ENCODE measurements around the gene AGAP2. TPM values are rescaled to one million over a fixed set of nuclear protein-coding genes. Genes with fewer than 3 reads are reported as not detected.
"Not testable (repeated sequence)": the region's sequence is repeated elsewhere in the genome, so short reads cannot be mapped to it uniquely, and the experiment has no call there.

The AGAP2 gene
- total RNA-seq, 2 experiments from 2014 or later = 21.0 to 21.2 TPM

DNA sequence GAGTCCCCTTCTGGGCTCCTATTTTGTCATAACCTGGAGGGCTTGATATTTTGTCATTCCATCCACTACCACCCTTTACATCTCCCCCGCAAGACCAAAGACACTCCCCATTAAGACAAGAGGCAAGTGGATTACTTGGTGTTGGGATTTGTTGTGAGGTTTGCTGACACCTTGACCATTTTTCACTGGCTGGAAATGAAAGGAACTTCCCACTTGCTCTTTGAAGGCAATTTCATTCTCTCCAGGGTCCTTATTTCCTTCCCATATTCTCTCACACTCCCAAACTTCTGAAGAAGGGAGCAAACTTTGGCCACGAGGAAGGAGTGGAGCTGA lies 14.9 kb downstream of the AGAP2 start:
- intact Hi-C loops (cut with DNase I, micrococcal nuclease) = no loop called here
- ATAC-seq (ENCODE audit: poor library complexity) = no peak
- DNase-seq = no peak
- no peak overlapping the region for H3K27ac ChIP-seq (ENCODE audit: low read depth in 1 of 2, low read length in 2 of 2)
- peaks cover 51% of the 10 kb centered on the region for H3K36me3 ChIP-seq (ENCODE audit: insufficient read depth, low read length)
- peaks cover 0 to 12% of the 10 kb centered on the region in 2 experiments for H3K9me3 ChIP-seq (ENCODE audit: control insufficient read depth in 1 of 2, insufficient read depth in 1 of 2, low read length in 2 of 2)
- peaks cover 27% of the 10 kb centered on the region for H3K4me1 Mint-ChIP-seq (ENCODE audit: low read depth)
- H3K4me1 ChIP-seq (ENCODE audit: insufficient read depth, low read length) = peaks cover 10% of the 10 kb centered on the region
- no peaks in the 10 kb centered on the region for H3K27me3 ChIP-seq (ENCODE audit: control insufficient read depth in 1 of 2, insufficient read depth in 2 of 2, low read length in 2 of 2)
- TF ChIP-seq, protein P1, sequence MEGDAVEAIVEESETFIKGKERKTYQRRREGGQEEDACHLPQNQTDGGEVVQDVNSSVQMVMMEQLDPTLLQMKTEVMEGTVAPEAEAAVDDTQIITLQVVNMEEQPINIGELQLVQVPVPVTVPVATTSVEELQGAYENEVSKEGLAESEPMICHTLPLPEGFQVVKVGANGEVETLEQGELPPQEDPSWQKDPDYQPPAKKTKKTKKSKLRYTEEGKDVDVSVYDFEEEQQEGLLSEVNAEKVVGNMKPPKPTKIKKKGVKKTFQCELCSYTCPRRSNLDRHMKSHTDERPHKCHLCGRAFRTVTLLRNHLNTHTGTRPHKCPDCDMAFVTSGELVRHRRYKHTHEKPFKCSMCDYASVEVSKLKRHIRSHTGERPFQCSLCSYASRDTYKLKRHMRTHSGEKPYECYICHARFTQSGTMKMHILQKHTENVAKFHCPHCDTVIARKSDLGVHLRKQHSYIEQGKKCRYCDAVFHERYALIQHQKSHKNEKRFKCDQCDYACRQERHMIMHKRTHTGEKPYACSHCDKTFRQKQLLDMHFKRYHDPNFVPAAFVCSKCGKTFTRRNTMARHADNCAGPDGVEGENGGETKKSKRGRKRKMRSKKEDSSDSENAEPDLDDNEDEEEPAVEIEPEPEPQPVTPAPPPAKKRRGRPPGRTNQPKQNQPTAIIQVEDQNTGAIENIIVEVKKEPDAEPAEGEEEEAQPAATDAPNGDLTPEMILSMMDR (IDR thresholded peaks at IDR 0.05) = no peak
- CTCF ChIA-PET = no interaction called here
- H3K27ac Mint-ChIP-seq = peak overlapping the region; percentile 67
- no peaks in the 10 kb centered on the region for H3K27me3 Mint-ChIP-seq
- H3K36me3 Mint-ChIP-seq (ENCODE audit: low read depth) = peaks cover 69% of the 10 kb centered on the region
- H3K9me3 Mint-ChIP-seq = no peaks in the 10 kb centered on the region
- H3K4me3 ChIP-seq (ENCODE audit: low read length) = no peak overlapping the region
- no peak overlapping the region for H3K4me3 Mint-ChIP-seq
- POLR2A ChIA-PET = interaction anchor here (1.5 kb wide), 1 partner anchor 18 kb away, joined by 10 read pairs; no protein-coding TSS in a partner anchor

DNA sequence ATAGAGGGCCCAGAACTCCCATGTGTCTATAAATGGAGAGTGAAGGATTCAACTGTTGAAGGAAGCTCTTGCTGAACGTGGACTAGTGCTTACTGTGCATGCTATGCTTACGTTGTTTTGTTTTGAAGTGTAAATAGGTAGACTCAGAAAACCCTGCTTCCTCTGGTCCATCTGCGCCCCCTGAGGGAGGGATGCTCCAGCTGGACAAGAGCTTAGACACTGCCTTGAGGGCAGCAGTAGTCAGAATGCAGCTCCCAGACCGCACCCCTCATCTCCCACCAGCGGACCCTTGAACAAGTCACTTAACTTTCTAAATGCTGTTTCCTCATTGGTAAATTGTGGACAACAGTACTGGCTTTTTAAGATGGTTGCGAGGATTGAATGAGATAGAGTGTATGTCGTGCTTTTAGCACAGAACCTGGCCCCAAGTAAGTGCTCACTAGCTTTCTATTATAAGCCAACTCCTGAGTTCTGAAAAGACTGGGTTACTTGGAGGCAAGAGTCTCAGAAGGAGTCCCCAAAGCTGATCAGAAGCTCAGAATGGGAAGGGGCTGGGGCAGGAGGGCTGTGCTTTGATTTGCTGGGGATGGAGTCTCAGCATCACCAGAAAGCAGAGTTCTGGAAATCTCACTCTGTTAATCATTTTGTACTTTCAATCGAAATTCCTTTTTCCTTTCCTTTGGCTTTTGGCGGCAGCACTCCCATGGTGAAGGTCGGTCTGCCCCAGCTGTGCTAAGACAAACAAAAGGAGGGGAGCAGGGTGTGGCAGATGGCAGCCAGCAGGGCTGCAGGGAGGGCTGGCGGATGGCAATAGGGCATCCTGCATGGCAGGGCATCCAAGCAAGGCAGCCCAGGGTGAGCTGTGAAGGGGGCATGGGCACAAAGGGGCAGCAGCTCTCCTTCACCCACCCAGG lies 15.6 kb downstream of the AGAP2 start:
- H3K27ac ChIP-seq (ENCODE audit: low read depth in 1 of 2, low read length in 2 of 2) = peak overlapping the region in 1 of 2 donors; percentile 4
- POLR2A ChIA-PET = interaction anchor here (1.3 kb wide), 1 partner anchor 18 kb away, joined by 4 read pairs; no protein-coding TSS in a partner anchor
- Mint-ChIP-seq H3K4me3 (no peak overlapping the region), H3K4me1 (ENCODE audit: low read depth) (peaks cover 27% of the 10 kb centered on the region), H3K9me3 (no peaks in the 10 kb centered on the region), H3K27ac (peak overlapping the region; percentile 67), H3K27me3 (no peaks in the 10 kb centered on the region), H3K36me3 (ENCODE audit: low read depth) (peaks cover 69% of the 10 kb centered on the region)
- peaks cover 51% of the 10 kb centered on the region for H3K36me3 ChIP-seq (ENCODE audit: insufficient read depth, low read length)
- intact Hi-C loops (cut with DNase I, micrococcal nuclease) = no loop called here
- H3K4me1 ChIP-seq (ENCODE audit: insufficient read depth, low read length) = peaks cover 10% of the 10 kb centered on the region
- H3K4me3 ChIP-seq (ENCODE audit: low read length) = no peak overlapping the region
- CTCF ChIA-PET = interaction anchor here (0.7 kb wide), 1 partner anchor 15 kb away, joined by 3 read pairs; no protein-coding TSS in a partner anchor
- DNase-seq (peak in 1 of 14 experiments; percentile 13), ATAC-seq (ENCODE audit: poor library complexity) (no peak)
- H3K9me3 ChIP-seq (ENCODE audit: control insufficient read depth in 1 of 2, insufficient read depth in 1 of 2, low read length in 2 of 2) = peaks cover 0 to 12% of the 10 kb centered on the region in 2 experiments
- TF ChIP-seq, protein P1 (IDR thresholded peaks at IDR 0.05) = no peak
- no peaks in the 10 kb centered on the region for H3K27me3 ChIP-seq (ENCODE audit: control insufficient read depth in 1 of 2, insufficient read depth in 2 of 2, low read length in 2 of 2)

DNA sequence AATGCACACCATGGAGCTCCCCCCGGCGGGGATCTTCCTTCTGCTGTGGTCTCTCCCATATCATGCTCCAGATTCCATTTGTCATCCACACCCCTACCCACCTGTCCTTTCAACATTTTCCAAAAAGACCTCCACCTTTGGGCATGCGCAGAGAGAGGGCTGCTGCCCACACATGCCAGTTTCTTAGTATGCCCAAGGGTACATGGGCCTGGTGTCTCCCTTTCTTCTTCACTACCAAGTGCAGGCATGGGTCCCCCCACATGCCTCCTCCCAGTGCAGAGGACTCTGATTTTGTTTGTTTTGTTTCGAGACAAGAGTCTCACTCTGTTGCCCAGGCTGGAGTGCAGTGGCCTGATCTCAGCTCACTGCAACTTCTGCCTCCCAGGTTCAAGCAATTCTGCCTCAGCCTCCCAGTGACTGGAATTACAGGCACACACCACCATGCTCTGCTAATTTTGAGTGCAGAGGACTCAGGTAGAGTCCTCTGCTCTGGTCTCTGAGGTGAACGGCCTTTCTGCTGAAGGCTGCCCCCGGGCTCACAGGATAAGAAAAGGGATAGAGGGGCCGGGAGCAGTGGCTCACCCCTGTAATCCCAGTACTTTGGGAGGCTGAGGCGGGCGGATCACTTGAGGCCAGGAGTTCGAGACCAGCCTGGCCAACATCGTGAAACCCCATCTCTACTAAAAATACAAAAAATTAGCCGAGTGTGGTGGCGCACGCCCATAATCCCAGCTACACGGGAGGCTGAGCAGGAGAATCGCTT lies 16.5 kb downstream of the AGAP2 start:
- Mint-ChIP-seq H3K4me1 (ENCODE audit: low read depth) (peaks cover 27% of the 10 kb centered on the region), H3K36me3 (ENCODE audit: low read depth) (peaks cover 68% of the 10 kb centered on the region)
- H3K27me3 Mint-ChIP-seq; H3K4me3 Mint-ChIP-seq; H3K27ac Mint-ChIP-seq; H3K4me1 ChIP-seq (ENCODE audit: insufficient read depth, low read length); H3K9me3 ChIP-seq (ENCODE audit: control insufficient read depth in 1 of 2, insufficient read depth in 1 of 2, low read length in 2 of 2); CTCF ChIA-PET; ATAC-seq (ENCODE audit: poor library complexity); intact Hi-C loops (cut with DNase I, micrococcal nuclease); DNase-seq; H3K27me3 ChIP-seq (ENCODE audit: control insufficient read depth in 1 of 2, insufficient read depth in 2 of 2, low read length in 2 of 2); H3K4me3 ChIP-seq (ENCODE audit: low read length); H3K9me3 Mint-ChIP-seq: not testable (repeated sequence)
- Histone ChIP-seq H3K27ac (ENCODE audit: low read depth in 1 of 2, low read length in 2 of 2) (peak overlapping the region in 1 of 2 donors; percentile 21), H3K36me3 (ENCODE audit: insufficient read depth, low read length) (peaks cover 48% of the 10 kb centered on the region)
- POLR2A ChIA-PET = interaction anchor here (1.3 kb wide), 1 partner anchor 19 kb away, joined by 4 read pairs; no protein-coding TSS in a partner anchor

All from CD4-positive, alpha-beta T cell (primary cell).